A549 (cell line): Measurements from ENCODE around the gene BCL2. TPM values are rescaled to one million over a fixed set of nuclear protein-coding genes. Genes with fewer than 3 reads are reported as not detected.

Source experiments
- ATAC-seq, 2 experiments: fragments of 200-7000 bp in 1 of 2; fragments of >200 bp in 1 of 2; cut with Nextera tagmentation in 1 of 2; cut with Tn5 transposase in 1 of 2; 3 replicates each; pipeline versions ENCODE4 v1.8.0 to v1.9.1; 2018 to 2020; ENCODE audit warnings: mild to moderate bottlenecking in 1 of 2, moderate library complexity in 1 of 2
- CTCF ChIA-PET: fragments of 300-600 bp; sonication (Branson Sonifier 250); formaldehyde crosslinking; extraction: SDS; loops from one replicate; lab custom pipeline; 2021; ENCODE audit warnings: antibody characterized with exemption, inconsistent platforms; lab: Yijun Ruan, JAX
- POLR2A ChIA-PET: fragments of 350-600 bp; formaldehyde crosslinking; extraction: SDS; loops from one replicate; lab custom pipeline; 2021; ENCODE audit warnings: antibody characterized with exemption, inconsistent platforms; lab: Yijun Ruan, JAX
- DNase-seq, 2 experiments: peaks; one replicate each; pipeline versions ENCODE4 v3.0.0 to v3.0.0-alpha.2; 2011 to 2016; ENCODE audit warnings: low read depth in 1 of 2, low spot score in 1 of 2
- FAIRE-seq: peaks from 2 replicates; lab custom pipeline; 2011; peaks lifted over from hg19 to GRCh38; lab: Jason Lieb, UNC
- H3K27ac ChIP-seq, 2 experiments: fragments of >200 bp; sonication (Bioruptor Twin); formaldehyde crosslinking; 3 replicates each; pipeline ENCODE4 v1.5.1; 2016 to 2017
- H3K4me1 ChIP-seq: fragments of >200 bp; sonication (Bioruptor Twin); formaldehyde crosslinking; 3 replicates; pipeline ENCODE4 v1.6.1; 2016
- H3K4me2 ChIP-seq: fragments of >200 bp; sonication (Bioruptor Twin); formaldehyde crosslinking; 3 replicates; pipeline ENCODE4 v1.6.1; 2016
- H3K4me3 ChIP-seq: fragments of >200 bp; sonication (Bioruptor Twin); formaldehyde crosslinking; 3 replicates; pipeline ENCODE4 v1.5.1; 2016
- H3K9me3 ChIP-seq: fragments of >200 bp; sonication (Bioruptor Twin); formaldehyde crosslinking; 3 replicates; pipeline ENCODE4 v1.6.1; 2016
- BCL3 ChIP-seq: fragments of >200 bp; sonication (Bioruptor Twin); formaldehyde crosslinking; IDR thresholded peaks from 3 replicates; pipeline ENCODE4 v1.6.1; 2016
- CBX2 ChIP-seq: fragments of 200-600 bp; sonication (generic); IDR thresholded peaks from 2 replicates; pipeline ENCODE4 v1.6.1; 2016; ENCODE audit warnings: low read depth, mild to moderate bottlenecking, borderline replicate concordance
- EP300 ChIP-seq, 2 experiments: fragments of >200 bp; sonication (Bioruptor Twin); formaldehyde crosslinking; IDR thresholded peaks; 2 replicates in 1 of 2; 3 replicates in 1 of 2; pipeline ENCODE4 v1.6.1; 2016 to 2017
- FOSB ChIP-seq: fragments of 250-450 bp; sonication (Bioruptor Pico); IDR thresholded peaks from 2 replicates; pipeline ENCODE4 v1.5.0; 2020; ENCODE audit warnings: mild to moderate bottlenecking, moderate library complexity
- HOXA7 ChIP-seq: fragments of 250-450 bp; sonication (Bioruptor Pico); IDR thresholded peaks from 2 replicates; pipeline ENCODE4 v1.5.0; 2020; ENCODE audit warnings: mild to moderate bottlenecking, moderate library complexity
- JUNB ChIP-seq: fragments of >200 bp; sonication (Bioruptor Twin); formaldehyde crosslinking; IDR thresholded peaks from 2 replicates; pipeline ENCODE4 v1.6.1; 2016
- KDM5A ChIP-seq: fragments of 200-600 bp; sonication (generic); IDR thresholded peaks from 2 replicates; pipeline ENCODE4 v1.6.1; 2016; ENCODE audit warnings: antibody characterized with exemption, mild to moderate bottlenecking
- MAFK ChIP-seq: fragments of 450-650 bp; IDR thresholded peaks from 2 replicates; pipeline ENCODE4 v1.6.1; 2014; ENCODE audit not compliant: partially characterized antibody
- MAZ ChIP-seq: fragments of 150-350 bp; IDR thresholded peaks from 2 replicates; pipeline ENCODE4 v1.6.1; 2014; ENCODE audit warnings: antibody characterized with exemption, low read depth, low read length, borderline replicate concordance
- PBX3 ChIP-seq: IDR thresholded peaks from 2 replicates; pipeline ENCODE4 v1.6.1; 2012
- POLR2A ChIP-seq: IDR thresholded peaks from 2 replicates; pipeline ENCODE4 v1.6.1; 2012; ENCODE audit warnings: mild to moderate bottlenecking, low read length
- POLR2AphosphoS2 ChIP-seq: conservative IDR thresholded peaks from 2 replicates; pipeline ENCODE4 v1.6.1; 2012; ENCODE audit warnings: low read length, improper control_type of control experiment, inconsistent platforms
- ZFP36 ChIP-seq: fragments of 450-650 bp; IDR thresholded peaks from 2 replicates; pipeline ENCODE4 v1.6.1; 2014; ENCODE audit warnings: borderline replicate concordance; ENCODE audit not compliant: partially characterized antibody
- ZNF302 ChIP-seq: fragments of 250-450 bp; sonication (Bioruptor Pico); IDR thresholded peaks from 2 replicates; pipeline ENCODE4 v1.9.0; 2021; ENCODE audit warnings: inconsistent platforms, mild to moderate bottlenecking, moderate library complexity
- ZSCAN20 ChIP-seq: fragments of 250-450 bp; sonication (Bioruptor Pico); IDR thresholded peaks from 2 replicates; pipeline ENCODE4 v1.8.0; 2022; ENCODE audit warnings: mild to moderate bottlenecking, moderate library complexity
- WGBS: methylation state at CpG from one replicate; pipeline ENCODE4 v1.1.6; 2017; ENCODE audit errors: missing lambda C conversion rate; 5-methylcytosine and 5-hydroxymethylcytosine counted together
- polyA plus RNA-seq, 4 experiments: library from polyadenylated mRNA; depleted of rRNA in 3 of 4; stranded (reverse); fragments of >200 nt; fragmentation: RNase III in 1 of 4; extraction: RNeasy Plus Mini Kit Qiagen cat#74134 plus additional on column Dnase treatment in 1 of 4; gene quantifications; 2 replicates in 3 of 4; 3 replicates in 1 of 4; pipeline ENCODE4 v1.2.3, GENCODE V29; 2011 to 2017
- TF ChIP-seq, protein P1 (sequence below): IDR thresholded peaks from 2 replicates; pipeline ENCODE4 v1.6.1; 2012
- TF ChIP-seq, protein P2 (sequence below): fragments of 250-450 bp; sonication (Bioruptor Pico); IDR thresholded peaks from 2 replicates; pipeline ENCODE4 v1.5.0; 2021; ENCODE audit warnings: mild to moderate bottlenecking, moderate library complexity, borderline replicate concordance

Gene BCL2
- polyA plus RNA-seq, 2 of the 4 experiments (the other 2 are of a cell fraction): 0.50 to 0.61 TPM

- H3K4me1 ChIP-seq: no peaks in the 10 kb centered on the region
- H3K4me3 ChIP-seq: no peak overlapping the region
- FAIRE-seq (no peak), DNase-seq (no peak), ATAC-seq (no peak)
- TF ChIP-seq MAFK (no peak), POLR2AphosphoS2 (no peak), PBX3 (no peak), JUNB (no peak)
- no peak overlapping the region for H3K4me2 ChIP-seq
- H3K9me3 ChIP-seq: no peaks in the 10 kb centered on the region
- 52% methylated on average over 8 of the region's 8 CpGs for WGBS
- no peak overlapping the region for H3K27ac ChIP-seq
- ChIA-PET POLR2A (no interaction called here), CTCF (interaction anchor here (0.6 kb wide), 1 partner anchor 50 kb away, joined by 3 read pairs; no protein-coding TSS in a partner anchor)
These were observed 51.4 kb downstream of the BCL2 start for GRCh38 chr18:63267975-63268721.

GRCh38 chr18:63266888-63267790, 52.4 kb downstream of the BCL2 start:
- no peak overlapping the region for H3K27ac ChIP-seq
- H3K4me1 ChIP-seq: no peaks in the 10 kb centered on the region
- no peak overlapping the region for H3K4me3 ChIP-seq
- H3K4me2 ChIP-seq: no peak overlapping the region
- DNase-seq (no peak), ATAC-seq (no peak)
- 37% methylated on average over 8 of the region's 8 CpGs for WGBS
- TF ChIP-seq CBX2 (no peak), POLR2A (no peak)
- TF ChIP-seq, protein P1, sequence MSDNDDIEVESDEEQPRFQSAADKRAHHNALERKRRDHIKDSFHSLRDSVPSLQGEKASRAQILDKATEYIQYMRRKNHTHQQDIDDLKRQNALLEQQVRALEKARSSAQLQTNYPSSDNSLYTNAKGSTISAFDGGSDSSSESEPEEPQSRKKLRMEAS: no peak
- TF ChIP-seq, protein P2, sequence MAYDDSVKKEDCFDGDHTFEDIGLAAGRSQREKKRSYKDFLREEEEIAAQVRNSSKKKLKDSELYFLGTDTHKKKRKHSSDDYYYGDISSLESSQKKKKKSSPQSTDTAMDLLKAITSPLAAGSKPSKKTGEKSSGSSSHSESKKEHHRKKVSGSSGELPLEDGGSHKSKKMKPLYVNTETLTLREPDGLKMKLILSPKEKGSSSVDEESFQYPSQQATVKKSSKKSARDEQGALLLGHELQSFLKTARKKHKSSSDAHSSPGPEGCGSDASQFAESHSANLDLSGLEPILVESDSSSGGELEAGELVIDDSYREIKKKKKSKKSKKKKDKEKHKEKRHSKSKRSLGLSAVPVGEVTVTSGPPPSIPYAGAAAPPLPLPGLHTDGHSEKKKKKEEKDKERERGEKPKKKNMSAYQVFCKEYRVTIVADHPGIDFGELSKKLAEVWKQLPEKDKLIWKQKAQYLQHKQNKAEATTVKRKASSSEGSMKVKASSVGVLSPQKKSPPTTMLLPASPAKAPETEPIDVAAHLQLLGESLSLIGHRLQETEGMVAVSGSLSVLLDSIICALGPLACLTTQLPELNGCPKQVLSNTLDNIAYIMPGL: no peak
- TF ChIP-seq, all 56 proteins: peak for 0
- H3K9me3 ChIP-seq: no peaks in the 10 kb centered on the region
- CTCF ChIA-PET: no interaction called here
- POLR2A ChIA-PET: no interaction called here
- FAIRE-seq: no peak

DNA sequence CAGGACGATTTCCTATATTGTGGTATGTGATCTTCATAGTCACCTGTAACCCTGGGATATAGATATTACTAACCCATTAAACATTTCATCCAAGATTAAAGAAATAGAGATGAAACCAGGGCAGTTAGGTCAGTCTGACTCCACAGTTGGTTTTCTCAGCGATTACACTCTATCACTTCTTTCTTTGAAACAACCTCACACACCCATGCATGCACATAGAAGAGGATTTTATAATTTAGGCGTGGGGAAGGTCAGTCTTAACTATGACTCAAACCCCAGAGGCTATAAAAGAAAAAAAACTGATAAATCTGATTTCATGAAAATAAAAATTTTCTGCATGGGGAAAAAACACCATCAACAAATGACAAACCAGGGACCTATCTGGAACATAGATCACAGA, 54.2 kb downstream of the BCL2 start:
- no peak overlapping the region for H3K4me3 ChIP-seq
- H3K4me1 ChIP-seq: no peaks in the 10 kb centered on the region
- POLR2A ChIA-PET: no interaction called here
- H3K9me3 ChIP-seq: no peaks in the 10 kb centered on the region
- ATAC-seq (no peak), DNase-seq (no peak), FAIRE-seq (no peak)
- H3K27ac ChIP-seq: no peak overlapping the region
- no peak for TF ChIP-seq ZFP36
- no peak for TF ChIP-seq MAZ
- TF ChIP-seq ZSCAN20 (CRISPR knock-in tag): no peak
- TF ChIP-seq FOSB (CRISPR knock-in tag): no peak
- no peak for TF ChIP-seq KDM5A
- TF ChIP-seq HOXA7: no peak
- TF ChIP-seq, protein P1: no peak
- TF ChIP-seq EP300 (IDR thresholded peaks at IDR 0.05): no peak
- TF ChIP-seq BCL3: no peak
- TF ChIP-seq ZNF302: no peak
- CTCF ChIA-PET: no interaction called here
- H3K4me2 ChIP-seq: no peak overlapping the region
- 32% methylated on average over 3 of the region's 3 CpGs for WGBS
